GM19035 (cell line): ENCODE measurements around the gene HOXD4.

Experiments used
- ATAC-seq: cut with Tn5 transposase; IDR thresholded peaks from one replicate; pipeline ENCODE4 v1.9.1; 2021; ENCODE audit not compliant: unreplicated experiment

Gene HOXD4

GRCh38 chr2:176139661-176140512, 11.5 kb upstream of the HOXD4 start:
- no peak for ATAC-seq

- ATAC-seq: peak; percentile 90
These were observed 10.6 kb upstream of the HOXD4 start for GRCh38 chr2:176140513-176141317.

GRCh38 chr2:176142281-176142680, 9.1 kb upstream of the HOXD4 start:
- ATAC-seq: no peak

DNA sequence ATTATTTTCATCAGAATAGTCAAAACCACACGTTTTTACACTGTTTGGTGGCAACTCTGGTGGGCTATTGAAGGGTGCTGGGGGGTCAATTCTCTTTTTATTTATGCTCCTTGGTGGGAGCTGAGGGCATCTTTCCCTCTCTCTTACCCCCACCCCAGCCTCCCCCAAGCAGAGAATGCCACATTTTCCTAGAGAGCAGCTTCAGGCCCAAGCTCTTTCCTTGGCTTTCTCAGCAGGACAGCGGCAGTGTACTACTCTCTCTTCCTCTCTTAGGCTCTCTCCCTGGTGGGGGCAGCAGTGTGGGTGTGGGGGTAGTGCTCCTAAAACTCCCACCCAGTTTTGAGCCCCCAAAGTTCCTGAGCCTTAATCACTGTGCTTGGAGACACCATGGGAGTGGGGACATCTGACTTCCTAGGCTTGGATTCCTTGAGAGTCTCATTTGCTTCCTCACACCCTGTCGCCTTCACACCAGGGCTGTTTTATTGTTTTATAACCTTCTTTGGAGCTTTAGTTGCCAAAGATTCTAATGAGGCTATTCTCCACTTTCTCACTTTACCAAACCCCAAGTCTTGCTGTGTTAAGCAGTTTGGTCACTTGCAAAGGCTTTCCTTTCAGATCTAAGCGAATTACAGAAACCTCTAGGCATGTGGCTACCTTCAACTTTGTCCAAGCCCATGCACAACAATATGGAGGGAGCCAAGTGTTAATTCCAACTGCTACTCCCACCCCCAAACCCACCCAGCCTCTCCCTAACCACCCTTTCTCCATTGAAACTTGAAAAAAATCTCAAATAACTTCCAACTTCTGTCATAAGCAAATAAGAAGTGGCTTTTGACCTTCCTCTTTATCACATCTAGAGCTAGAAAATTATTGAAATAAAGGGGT, 6.0 kb upstream of the HOXD4 start:
- no peak for ATAC-seq

DNA sequence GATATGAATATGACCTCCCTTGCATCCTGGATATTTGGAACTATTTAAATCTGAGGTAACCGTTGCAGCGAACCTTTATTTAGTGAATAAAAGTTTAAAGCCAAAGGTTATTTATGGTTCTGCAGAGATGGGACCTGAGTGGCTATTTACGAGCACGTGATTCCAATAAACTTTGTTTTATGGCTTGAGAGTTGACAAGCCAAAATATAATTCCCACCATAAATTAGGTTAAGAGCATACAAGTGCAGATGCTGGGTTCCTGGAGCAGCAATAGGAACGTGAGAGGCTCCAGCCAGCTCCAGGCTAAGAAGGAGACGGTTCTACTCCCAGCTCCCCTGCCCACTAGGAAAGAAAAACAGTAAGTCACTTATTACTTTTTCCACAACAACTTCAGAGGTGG, 5.2 kb upstream of the HOXD4 start:
- ATAC-seq: no peak

GRCh38 chr2:176146645-176147044, 4.7 kb upstream of the HOXD4 start:
- ATAC-seq: no peak

DNA sequence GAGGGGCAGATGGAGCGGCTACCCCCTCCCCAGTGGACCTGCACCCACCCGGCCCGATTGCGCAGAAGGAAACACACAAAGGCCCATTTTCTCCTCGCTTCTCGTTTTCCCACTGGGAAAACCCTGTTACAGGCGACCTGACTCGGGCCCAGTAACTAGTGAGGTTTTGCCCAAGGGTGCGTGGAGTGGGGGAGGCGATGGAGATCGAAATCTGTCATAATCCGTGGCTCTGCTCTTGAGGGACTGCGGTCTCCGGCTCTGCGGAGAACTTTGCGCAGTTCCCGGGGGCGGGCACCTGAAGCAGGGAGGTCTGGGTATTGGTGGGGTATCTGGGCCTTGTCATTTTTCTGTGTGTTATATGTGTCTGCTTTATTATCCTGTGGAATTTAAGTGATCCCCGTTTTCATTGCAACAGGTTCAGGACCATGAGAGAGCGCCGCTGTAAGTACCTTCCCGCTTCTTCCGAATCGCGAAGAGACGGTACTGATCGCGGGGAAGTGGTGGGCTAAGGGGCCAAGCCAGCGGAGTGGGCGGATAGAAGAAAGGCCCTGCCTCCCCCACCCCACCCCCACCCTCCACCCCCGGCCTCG, 4.0 kb upstream of the HOXD4 start:
- ATAC-seq: no peak

DNA sequence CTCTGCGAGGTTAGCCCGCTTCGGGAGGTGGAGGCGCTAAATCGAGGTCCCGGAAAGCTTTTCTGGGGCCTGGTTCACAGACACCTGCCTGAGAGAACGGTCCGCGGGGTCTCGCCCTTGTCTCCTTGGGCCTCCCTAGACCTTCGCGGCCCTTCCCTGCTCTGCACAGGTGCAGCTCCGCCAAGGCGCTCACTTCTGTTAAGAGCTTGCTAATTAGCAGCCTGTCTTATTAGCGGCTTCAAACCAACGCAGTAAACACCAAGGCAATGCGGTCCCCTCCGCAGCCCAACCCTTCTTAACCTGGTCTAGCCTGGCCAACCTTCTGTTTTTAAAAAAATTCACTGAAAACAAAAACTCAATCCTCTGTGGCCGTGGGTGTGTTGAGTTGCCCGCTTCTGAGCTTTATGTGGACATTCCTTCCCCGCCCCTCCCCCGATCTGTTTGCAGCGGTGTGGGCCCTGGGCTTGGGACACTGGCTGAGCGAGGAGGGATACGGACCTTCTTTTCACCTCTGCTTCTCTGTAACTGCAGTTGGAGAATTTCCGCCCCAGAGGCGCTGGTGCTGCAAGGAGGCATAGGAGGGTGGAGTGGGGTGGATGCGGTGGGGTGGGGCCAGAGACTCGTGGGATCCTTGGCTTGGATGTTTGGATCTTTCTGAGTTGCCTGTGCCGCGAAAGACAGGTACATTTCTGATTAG, 3.4 kb upstream of the HOXD4 start:
- ATAC-seq: no peak

DNA sequence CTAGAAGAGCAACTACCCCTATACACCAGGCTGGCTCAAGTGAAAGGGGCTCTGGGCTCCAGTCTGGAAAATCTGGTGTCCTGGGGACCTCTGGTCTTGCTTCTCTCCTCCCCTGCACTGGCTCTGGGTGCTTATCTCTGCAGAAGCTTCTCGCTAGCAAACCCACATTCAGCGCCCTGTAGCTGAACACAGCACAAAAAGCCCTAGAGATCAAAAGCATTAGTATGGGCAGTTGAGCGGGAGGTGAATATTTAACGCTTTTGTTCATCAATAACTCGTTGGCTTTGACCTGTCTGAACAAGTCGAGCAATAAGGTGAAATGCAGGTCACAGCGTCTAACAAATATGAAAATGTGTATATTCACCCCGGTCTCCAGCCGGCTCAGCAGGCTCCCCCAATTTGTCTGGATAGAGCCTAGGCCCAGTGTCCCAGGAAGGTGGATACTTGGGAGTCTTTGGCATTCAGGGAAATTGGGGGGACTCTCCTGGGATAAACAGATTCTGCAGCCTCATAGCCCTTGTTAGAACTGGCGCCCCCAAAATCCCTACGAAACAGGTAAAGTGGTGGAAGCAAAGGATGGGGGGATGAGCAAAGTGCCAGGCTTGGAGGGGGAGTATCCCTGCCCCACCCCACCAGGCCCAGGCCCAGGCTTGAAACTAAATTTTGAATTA, 2.5 kb upstream of the HOXD4 start:
- no peak for ATAC-seq

GRCh38 chr2:176149481-176149938, 1.8 kb upstream of the HOXD4 start:
- ATAC-seq: no peak

GRCh38 chr2:176149939-176150583, 1.3 kb upstream of the HOXD4 start:
- ATAC-seq: no peak

- no peak for ATAC-seq
These were observed 537 bp upstream of the HOXD4 start for GRCh38 chr2:176150584-176151441.

DNA sequence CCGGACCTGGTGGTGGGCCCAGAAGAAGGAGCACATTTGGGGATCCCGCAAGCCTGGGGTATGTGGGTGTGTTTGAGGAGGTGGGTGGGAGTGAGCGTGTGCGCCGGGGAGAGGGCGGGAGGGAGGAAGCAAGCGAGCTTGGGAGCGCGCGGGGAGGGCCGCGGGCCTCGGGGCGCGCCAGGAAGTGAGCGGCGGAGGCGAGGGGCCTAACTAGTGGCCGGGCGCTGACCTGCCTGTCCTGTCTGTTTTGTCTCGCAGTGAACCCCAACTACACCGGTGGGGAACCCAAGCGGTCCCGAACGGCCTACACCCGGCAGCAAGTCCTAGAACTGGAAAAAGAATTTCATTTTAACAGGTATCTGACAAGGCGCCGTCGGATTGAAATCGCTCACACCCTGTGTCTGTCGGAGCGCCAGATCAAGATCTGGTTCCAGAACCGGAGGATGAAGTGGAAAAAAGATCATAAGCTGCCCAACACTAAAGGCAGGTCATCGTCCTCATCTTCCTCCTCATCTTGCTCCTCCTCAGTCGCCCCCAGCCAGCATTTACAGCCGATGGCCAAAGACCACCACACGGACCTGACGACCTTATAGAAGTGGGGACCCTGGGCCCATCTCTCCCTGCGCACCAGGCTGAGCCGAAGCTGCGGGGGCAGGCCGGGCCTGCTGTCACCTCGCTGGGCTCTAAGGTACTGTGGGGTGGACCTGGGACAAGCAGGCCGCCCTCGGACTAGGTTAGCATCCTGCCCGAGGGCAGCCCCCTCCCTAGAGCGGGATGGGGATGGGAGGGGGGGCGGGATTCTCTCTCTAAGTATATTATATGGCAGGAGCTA, 1.2 kb downstream of the HOXD4 start:
- ATAC-seq: no peak

DNA sequence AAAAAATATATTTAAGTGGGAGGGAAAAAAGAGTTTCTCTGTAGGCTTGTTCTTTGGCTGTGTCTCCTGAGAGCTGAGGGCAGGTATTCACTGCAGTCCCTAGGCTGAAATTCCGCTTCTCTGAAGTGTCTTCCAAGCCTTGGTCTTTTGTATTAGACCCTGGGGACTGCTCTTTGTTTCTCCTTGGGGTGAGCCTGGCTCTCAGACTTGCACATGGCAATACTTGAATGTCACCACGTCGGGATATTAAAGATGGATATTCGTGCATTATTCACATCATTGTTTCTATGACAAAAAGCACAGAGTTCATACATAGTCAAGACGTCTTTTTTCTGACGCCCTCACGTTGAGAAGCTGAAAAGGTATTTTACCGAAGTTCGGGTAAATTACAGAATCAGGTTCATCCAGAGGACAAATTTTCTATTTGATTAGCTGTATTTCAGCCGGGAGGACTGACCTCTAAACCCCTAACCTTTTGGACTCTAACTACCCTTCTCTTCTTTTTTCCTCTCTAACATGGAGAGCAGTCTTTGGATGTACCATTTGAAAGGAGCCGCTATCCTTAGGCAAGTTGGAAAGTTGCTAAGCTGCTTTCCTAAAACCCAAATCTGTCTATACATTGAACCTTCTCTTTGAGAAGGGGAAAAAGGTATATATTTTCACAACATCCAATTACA, 3.4 kb downstream of the HOXD4 start:
- no peak for ATAC-seq

- no peak for ATAC-seq
These were observed 4.2 kb downstream of the HOXD4 start for GRCh38 chr2:176155356-176156044.

- no peak for ATAC-seq
These were observed 5.0 kb downstream of the HOXD4 start for GRCh38 chr2:176156301-176156806.
